HG03469 (cell line): ENCODE results near the gene KAT7.
"Not testable (repeated sequence)": the region's sequence is repeated elsewhere in the genome, so short reads cannot be mapped to it uniquely, and the experiment has no call there.

Experiments
- ATAC-seq: cut with Tn5 transposase; IDR thresholded peaks from one replicate; pipeline ENCODE4 v1.9.1; 2021; ENCODE audit warnings: mild to moderate bottlenecking, moderate library complexity, moderate number of reproducible peaks; ENCODE audit not compliant: unreplicated experiment

The KAT7 gene

GRCh38 chr17:49798182-49798581 lies 9.7 kb downstream of the KAT7 start:
- no peak for ATAC-seq

DNA sequence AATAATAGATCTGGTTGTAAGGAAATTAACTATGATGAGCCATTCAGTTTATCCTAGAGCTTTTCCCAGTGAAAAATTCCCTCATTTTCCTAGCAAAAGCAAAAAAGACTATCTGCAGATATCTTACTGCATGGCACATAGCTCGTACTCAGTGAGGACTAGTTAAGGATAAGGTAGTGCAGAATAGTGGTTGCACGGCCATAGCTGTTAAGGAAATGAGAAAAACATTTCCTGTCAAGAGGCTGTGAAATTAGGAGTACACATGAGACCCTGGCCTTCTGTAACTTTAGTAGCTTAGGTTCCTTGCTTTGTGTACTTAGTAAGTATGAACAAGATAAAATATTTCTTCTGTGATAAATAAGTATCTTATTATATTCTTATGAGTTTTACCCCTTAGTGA lies 10.3 kb downstream of the KAT7 start:
- no peak for ATAC-seq

DNA sequence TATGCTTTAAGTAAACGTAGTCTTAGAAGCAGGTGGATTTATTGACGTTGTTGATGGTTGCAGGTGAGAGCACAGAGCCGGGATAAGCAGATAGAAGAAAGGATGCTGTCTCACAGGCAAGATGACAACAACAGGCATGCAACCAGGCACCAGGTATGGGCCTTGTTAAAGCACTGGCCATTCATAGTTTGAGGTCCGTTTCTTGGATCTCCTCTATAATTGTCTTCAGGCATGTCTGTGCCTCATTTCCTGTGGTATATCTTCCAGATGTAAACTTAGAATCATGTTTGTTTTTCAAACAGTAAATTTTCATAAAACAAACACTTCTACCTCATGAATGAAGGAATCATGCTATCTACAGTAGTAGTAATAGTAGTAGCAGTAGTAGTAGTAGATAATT lies 20.6 kb downstream of the KAT7 start:
- ATAC-seq = no peak

DNA sequence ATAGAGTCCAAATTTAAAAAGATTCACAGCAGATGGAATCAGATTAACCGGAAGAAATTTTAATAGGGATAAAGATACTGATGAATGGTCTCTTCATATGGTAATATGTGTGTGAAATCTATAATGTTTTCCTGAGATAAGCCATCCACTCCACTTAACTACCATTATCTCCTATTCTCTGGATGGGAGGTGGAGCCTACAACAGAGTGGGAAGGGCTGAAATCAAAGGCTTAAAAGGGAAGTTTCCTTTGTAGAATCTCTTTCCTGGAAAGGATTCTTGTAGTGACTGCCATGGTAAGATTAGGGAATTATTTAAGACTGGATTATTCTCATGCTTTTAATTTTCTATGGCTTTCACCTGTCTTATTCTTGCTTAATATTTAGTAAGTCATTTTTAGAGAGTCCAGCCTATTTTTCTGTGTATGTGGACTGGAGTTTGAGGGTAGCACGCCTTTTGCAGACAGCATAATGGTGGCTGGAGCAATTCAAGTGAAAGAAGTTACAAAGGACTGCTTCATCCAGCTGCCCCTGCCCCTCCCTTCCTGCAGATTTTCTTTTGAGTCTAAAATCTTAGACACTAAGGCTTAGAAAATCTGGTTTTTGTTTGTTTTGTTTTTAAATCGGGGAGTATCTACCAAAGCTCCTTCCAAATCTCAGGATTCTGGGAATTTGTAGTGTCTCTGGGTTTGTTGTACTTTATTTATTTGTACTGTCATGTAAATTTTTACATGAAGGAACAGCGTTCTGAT lies 26.5 kb downstream of the KAT7 start:
- no peak for ATAC-seq

- ATAC-seq = no peak
Measured at GRCh38 chr17:49815761-49816281, 27.3 kb downstream of the KAT7 start.

GRCh38 chr17:49817993-49818392 lies 29.5 kb downstream of the KAT7 start:
- ATAC-seq = no peak

DNA sequence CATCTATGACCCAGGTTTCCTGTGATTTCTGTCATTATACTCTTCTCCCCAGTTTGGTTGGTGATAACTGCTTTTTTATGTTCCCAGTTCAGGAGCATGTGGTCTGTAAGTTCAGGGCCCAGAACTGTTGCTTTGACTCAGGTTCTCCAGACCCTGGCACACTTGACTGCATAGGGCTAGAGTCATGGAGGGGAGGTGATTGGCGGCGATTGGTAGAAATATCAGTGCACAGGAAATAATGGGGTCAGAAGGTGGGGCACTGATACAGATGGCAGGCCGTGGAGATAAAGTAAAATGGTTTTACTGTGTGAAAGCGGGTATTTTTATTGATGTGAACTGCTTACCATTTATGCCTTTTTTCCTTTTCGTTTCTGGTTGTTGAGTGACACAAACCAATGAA lies 30.7 kb downstream of the KAT7 start:
- no peak for ATAC-seq

DNA sequence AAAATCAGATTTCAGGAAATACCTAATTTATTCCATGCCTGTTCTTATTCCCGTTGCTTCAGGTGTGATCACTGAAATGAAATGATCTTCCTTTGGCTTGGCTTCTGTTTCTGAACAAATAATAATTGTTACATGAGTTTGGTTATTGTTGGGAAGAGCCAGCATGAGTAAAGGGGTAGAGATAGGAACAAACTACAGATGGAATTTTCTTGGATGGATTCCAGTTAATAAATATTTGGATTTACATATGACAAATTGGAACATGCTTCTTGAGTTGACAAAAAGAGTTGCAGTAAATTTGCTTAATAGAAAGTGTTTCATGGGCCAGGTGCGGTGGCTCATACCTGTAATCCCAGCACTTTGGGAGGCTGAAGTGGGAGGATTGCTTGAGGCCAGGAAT lies 31.2 kb downstream of the KAT7 start:
- no peak for ATAC-seq

DNA sequence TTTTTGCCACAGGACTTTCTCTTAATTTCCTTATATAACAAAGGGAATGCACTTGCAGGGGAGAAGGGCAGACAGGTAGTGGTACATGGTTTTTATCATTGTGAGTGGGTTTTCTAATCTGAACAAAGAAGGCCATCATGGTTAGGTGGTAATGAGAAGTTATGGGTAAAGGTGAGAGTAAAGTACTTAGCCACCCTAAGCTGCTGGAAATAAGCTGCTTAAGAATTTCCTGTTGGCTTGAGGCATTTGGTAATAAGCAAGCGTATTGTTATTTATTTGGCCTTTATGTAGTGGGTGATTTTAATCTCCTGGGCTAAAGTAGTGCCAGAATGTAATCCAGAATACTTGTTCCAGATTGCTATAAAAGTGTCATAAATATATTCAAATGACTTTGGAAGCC lies 32.3 kb downstream of the KAT7 start:
- no peak for ATAC-seq

DNA sequence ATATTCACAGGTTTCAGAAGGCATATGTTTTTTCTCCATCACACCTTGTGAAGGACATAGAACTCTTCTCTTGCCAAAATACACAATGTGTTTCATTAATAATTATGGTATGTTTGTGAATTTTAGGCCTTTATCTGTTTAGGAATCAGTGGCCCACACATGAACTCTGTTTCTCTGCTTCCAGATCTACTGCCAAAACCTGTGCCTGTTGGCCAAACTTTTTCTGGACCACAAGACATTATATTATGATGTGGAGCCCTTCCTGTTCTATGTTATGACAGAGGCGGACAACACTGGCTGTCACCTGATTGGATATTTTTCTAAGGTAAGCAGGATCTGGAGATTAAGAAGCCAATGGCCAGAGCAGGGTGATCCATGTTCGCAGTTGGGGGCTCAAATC lies 33.0 kb downstream of the KAT7 start:
- ATAC-seq = no peak

DNA sequence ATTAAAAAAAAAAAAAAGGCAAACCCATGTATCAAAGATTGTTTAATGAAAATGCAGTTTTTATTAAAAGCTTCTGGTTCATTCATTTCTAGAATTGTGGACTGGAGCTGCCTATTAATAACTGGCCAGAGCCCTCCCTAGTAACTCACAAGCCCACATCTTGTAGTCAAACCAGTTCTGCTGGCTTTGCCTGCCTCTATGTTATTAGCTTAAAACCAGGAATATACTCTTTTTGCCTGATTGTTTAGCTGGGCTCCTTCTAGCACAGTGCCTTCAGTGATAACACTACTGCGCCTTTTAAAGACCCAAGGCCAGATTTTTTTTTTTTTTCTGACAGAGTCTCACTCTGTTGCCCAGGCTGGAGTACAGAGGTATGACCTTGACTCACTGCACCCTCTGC lies 33.4 kb downstream of the KAT7 start:
- ATAC-seq = no peak

- ATAC-seq = no peak
Measured at GRCh38 chr17:49822829-49823228, 34.3 kb downstream of the KAT7 start.

- ATAC-seq = no peak
Measured at GRCh38 chr17:49823614-49824013, 35.1 kb downstream of the KAT7 start.

DNA sequence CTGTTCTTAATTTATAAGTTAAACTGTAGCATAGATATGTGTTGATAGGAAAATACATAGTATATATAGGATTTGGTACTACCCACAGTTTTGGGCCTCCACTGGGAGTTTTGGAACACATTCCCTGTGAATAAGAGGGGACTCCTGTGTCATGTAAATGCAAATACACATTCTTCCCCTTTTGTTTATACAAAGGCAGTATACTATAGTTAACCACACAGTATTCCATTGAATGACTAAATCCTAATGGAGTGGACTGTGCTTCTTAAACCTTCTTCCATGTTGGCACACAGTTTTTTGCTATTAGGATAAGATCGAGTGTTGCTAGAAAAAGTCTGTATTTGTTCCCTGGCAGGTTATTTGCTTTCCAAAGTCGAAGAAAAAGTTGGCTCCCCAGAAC lies 37.2 kb downstream of the KAT7 start:
- no peak for ATAC-seq

DNA sequence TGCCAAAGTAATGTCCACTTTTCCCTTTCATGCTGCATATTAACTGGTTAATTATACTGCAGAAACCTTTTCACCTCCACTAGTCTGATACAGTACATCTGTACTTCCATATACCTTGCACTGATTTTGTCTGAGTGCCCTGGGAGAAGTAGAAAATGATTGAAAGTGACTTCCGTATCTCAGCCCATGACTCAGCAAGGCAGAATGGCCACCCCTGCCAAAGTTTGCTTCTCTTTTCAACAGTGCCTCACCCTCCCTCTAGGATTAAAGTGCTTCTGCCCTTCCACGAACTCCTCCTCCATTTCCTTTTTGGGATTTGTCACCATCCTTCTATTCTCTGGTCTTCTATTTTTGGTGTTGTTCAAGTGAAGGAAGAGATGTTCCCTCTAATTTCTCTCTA lies 39.8 kb downstream of the KAT7 start:
- ATAC-seq = not testable (repeated sequence)

- ATAC-seq = no peak
Measured at GRCh38 chr17:49829026-49829425, 40.5 kb downstream of the KAT7 start.

DNA sequence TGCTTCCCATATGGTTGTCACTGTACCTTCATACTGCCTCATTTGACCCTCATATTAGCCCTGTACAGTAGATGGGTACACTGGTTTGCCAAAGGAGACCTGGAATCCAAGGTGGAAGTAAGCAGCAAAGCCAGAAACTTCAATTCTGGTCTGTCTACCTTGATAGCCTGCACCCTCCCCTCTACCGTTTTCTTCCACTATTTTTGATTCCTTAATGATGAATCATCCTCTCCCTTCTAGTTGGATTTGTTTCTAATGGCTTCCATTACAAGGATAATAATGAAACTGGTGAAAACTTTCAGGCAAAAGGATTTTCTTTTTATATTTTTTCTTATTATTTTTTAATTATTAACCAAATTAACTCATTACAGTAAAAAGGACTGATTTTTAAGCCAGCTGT lies 42.1 kb downstream of the KAT7 start:
- ATAC-seq = no peak

GRCh38 chr17:49832840-49833599 lies 44.5 kb downstream of the KAT7 start:
- ATAC-seq = no peak

GRCh38 chr17:49834118-49834743 lies 45.8 kb downstream of the KAT7 start:
- ATAC-seq = no peak

DNA sequence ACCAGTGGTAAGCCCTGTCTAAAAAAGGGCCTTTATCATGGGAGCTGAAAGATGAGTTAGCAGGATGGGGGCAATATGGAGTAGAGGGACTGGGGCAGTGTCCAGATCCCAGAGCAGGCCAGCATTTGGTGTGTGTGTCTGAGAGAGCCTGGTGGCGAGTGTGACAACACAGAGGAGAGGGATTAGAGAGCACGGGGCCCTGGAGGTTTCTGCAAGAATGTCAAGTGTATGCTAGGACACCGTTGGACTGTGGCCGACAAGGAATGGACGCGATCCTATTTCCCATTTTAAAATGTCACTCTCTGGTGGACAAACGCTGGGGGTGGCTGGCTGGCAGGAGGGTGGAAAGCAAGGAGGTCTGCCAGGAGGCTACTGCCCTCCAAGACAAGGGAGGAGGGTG lies 47.0 kb downstream of the KAT7 start:
- ATAC-seq = no peak

GRCh38 chr17:49836111-49837030 lies 47.9 kb downstream of the KAT7 start:
- no peak for ATAC-seq
